K562 (cell line): ENCODE measurements around the gene CRKL. TPM values are rescaled to one million over a fixed set of nuclear protein-coding genes. Genes with fewer than 3 reads are reported as not detected.

Experiments
- CHD2 ChIP-seq: IDR thresholded peaks from 2 replicates; pipeline ENCODE4 v1.6.1; 2011; ENCODE audit warnings: low read depth, low read length
- DMBX1 ChIP-seq: fragments of 250-450 bp; sonication (Bioruptor Pico); IDR thresholded peaks from 2 replicates; pipeline ENCODE4 v1.8.0; 2022; ENCODE audit warnings: inconsistent platforms, mild to moderate bottlenecking, moderate library complexity, borderline replicate concordance
- EWSR1 ChIP-seq: fragments of 450-650 bp; IDR thresholded peaks from 2 replicates; pipeline ENCODE4 v1.6.1; 2018; ENCODE audit warnings: borderline replicate concordance, mild to moderate bottlenecking, low read depth, moderate library complexity; ENCODE audit not compliant: partially characterized antibody
- GTF2F1 ChIP-seq: IDR thresholded peaks from 2 replicates; pipeline ENCODE4 v1.6.1; 2011; ENCODE audit warnings: low read depth, low read length, improper control_type of control experiment
- HCFC1 ChIP-seq: IDR thresholded peaks from 2 replicates; pipeline ENCODE4 v1.6.1; 2012; ENCODE audit warnings: low read depth, low read length, improper control_type of control experiment
- HDAC6 ChIP-seq: IDR thresholded peaks from 2 replicates; pipeline ENCODE4 v1.6.1; 2012; ENCODE audit warnings: low read depth, mild to moderate bottlenecking, control low read depth, inconsistent platforms, low read length, moderate library complexity
- HNRNPLL ChIP-seq: fragments of 200-400 bp; formaldehyde crosslinking; IDR thresholded peaks from 2 replicates; pipeline ENCODE4 v1.6.1; 2017; ENCODE audit warnings: low read length, low read depth, mild to moderate bottlenecking; ENCODE audit not compliant: poor library complexity, severe bottlenecking
- MITF ChIP-seq: IDR thresholded peaks from 2 replicates; pipeline ENCODE4 v1.6.1; 2014; ENCODE audit warnings: antibody characterized with exemption
- MYC ChIP-seq, 2 experiments: fragments of 250-450 bp in 1 of 2; sonication (Bioruptor Pico) in 1 of 2; IDR thresholded peaks; 2 replicates each; pipeline versions ENCODE4 v1.5.1 to v1.6.1; 2012 to 2021; ENCODE audit warnings: low read depth in 2 of 2, borderline replicate concordance in 1 of 2, improper control_type of control experiment in 1 of 2, low read length in 1 of 2, mild to moderate bottlenecking in 1 of 2, moderate library complexity in 1 of 2
- NFYB ChIP-seq: IDR thresholded peaks from 2 replicates; pipeline ENCODE4 v1.6.1; 2011; ENCODE audit warnings: mild to moderate bottlenecking, moderate library complexity; ENCODE audit not compliant: insufficient read length; ENCODE audit errors: extremely low read depth
- NR4A1 ChIP-seq, 2 experiments: fragments of 250-450 bp in 1 of 2; fragments of 450-650 bp in 1 of 2; sonication (Bioruptor Pico) in 1 of 2; IDR thresholded peaks; 2 replicates each; pipeline versions ENCODE4 v1.4.0 to v1.6.1; 2016 to 2020; ENCODE audit warnings: mild to moderate bottlenecking in 2 of 2, missing compliant biosample characterization in 1 of 2, missing genetic modification characterization in 1 of 2, moderate library complexity in 1 of 2
- PHF20 ChIP-seq: fragments of 450-650 bp; IDR thresholded peaks from 2 replicates; pipeline ENCODE4 v1.6.1; 2018; ENCODE audit not compliant: partially characterized antibody
- RBM22 ChIP-seq: fragments of 200-400 bp; formaldehyde crosslinking; IDR thresholded peaks from 2 replicates; pipeline ENCODE4 v1.6.1; 2018; ENCODE audit warnings: low read length, low read depth; ENCODE audit not compliant: poor library complexity, severe bottlenecking
- RBM25 ChIP-seq: fragments of 200-400 bp; formaldehyde crosslinking; IDR thresholded peaks from 2 replicates; pipeline ENCODE4 v1.6.1; 2018; ENCODE audit warnings: low read length, low read depth, moderate library complexity; ENCODE audit not compliant: severe bottlenecking
- RHOXF2B ChIP-seq: fragments of 250-450 bp; sonication (Bioruptor Pico); conservative IDR thresholded peaks from 2 replicates; pipeline ENCODE4 v1.5.1; 2021
- SIX5 ChIP-seq, 2 experiments: IDR thresholded peaks; 2 replicates each; pipeline ENCODE4 v1.6.1; 2011; ENCODE audit warnings: low read length in 2 of 2, borderline replicate concordance in 1 of 2, low read depth in 1 of 2, mild to moderate bottlenecking in 1 of 2, moderate library complexity in 1 of 2; ENCODE audit not compliant: insufficient read depth in 1 of 2
- SMAD3 ChIP-seq: fragments of 450-650 bp; formaldehyde crosslinking; conservative IDR thresholded peaks from 2 replicates; pipeline ENCODE4 v1.4.0; 2020; ENCODE audit warnings: mild to moderate bottlenecking
- TEAD1 ChIP-seq, 2 experiments: fragments of 450-650 bp in 1 of 2; sonication (generic) in 1 of 2; formaldehyde crosslinking; IDR thresholded peaks; 2 replicates each; pipeline versions ENCODE4 v1.4.0 to v1.8.0; 2020 to 2022; ENCODE audit warnings: mild to moderate bottlenecking in 2 of 2, missing genetic modification reagents in 1 of 2
- U2AF2 ChIP-seq: fragments of 200-400 bp; formaldehyde crosslinking; optimal IDR thresholded peaks from 2 replicates; pipeline ENCODE3; 2017; ENCODE audit warnings: low read depth, mild to moderate bottlenecking, low read length
- XRCC3 ChIP-seq: fragments of 450-650 bp; IDR thresholded peaks from 2 replicates; pipeline ENCODE4 v1.6.1; 2017; ENCODE audit warnings: mild to moderate bottlenecking, moderate library complexity
- XRCC4 ChIP-seq: IDR thresholded peaks from one replicate; pipeline ENCODE4 v1.6.1; 2011; ENCODE audit not compliant: insufficient read depth, insufficient read length; ENCODE audit errors: extremely low read depth
- XRCC5 ChIP-seq: fragments of 200-400 bp; formaldehyde crosslinking; IDR thresholded peaks from 2 replicates; pipeline ENCODE4 v1.6.1; 2017; ENCODE audit warnings: low read depth, mild to moderate bottlenecking, low read length
- ZNF121 ChIP-seq: sonication (generic); formaldehyde crosslinking; conservative IDR thresholded peaks from 2 replicates; pipeline ENCODE4 v1.8.0; 2022; ENCODE audit warnings: missing genetic modification reagents
- ZNF384 ChIP-seq: IDR thresholded peaks from 2 replicates; pipeline ENCODE4 v1.6.1; 2012; ENCODE audit warnings: low read depth, low read length, improper control_type of control experiment
- ZNF766 ChIP-seq: fragments of 200-800 bp; sonication (Bioruptor generic); conservative IDR thresholded peaks from 2 replicates; pipeline ENCODE4 v1.6.1; 2016; ENCODE audit warnings: missing genetic modification characterization, missing compliant biosample characterization
- polyA plus RNA-seq, 8 experiments: library from polyadenylated mRNA; depleted of rRNA in 4 of 8; stranded (reverse) in 5 of 8; unstranded in 3 of 8; fragments of >200 nt; fragmentation: Nextera tagmentation in 2 of 8; fragmentation: Illumina TruSeq in 1 of 8; extraction: Ambion mirVana in 2 of 8; extraction: Trizol in 1 of 8; gene quantifications; 2 replicates each; pipeline versions ENCODE4 v1.2.1 to v1.2.3, GENCODE V29; 2011 to 2014; ENCODE audit warnings: inconsistent platforms in 1 of 8, missing spikeins in 1 of 8
- total RNA-seq, 7 experiments: library from RNA; depleted of rRNA in 6 of 7; stranded (reverse); fragments of >200 nt in 6 of 7; fragmentation: Illumina TruSeq in 2 of 7; extraction: Trizol in 2 of 7; gene quantifications; 2 replicates each; pipeline versions ENCODE4 v1.2.1 to v1.2.3, GENCODE V29; 2011 to 2021; ENCODE audit warnings: low replicate concordance in 1 of 7
- TF ChIP-seq, protein P1 (sequence below): fragments of 250-450 bp; sonication (Bioruptor Pico); IDR thresholded peaks from 2 replicates; pipeline ENCODE4 v1.4.0; 2020

Gene CRKL
- total and polyA plus RNA-seq, 9 of the 15 experiments (the other 6 are each of a cell fraction or from before 2014, with no cell fraction given) = 100 to 263 (median 124) TPM

GRCh38 chr22:20956258-20957101, 39.3 kb downstream of the CRKL start (continued):
- TF ChIP-seq RBM25 (no peak), EWSR1 (no peak), GTF2F1 (no peak), ZNF384 (no peak), HDAC6 (no peak), RBM22 (peak; percentile 19), DMBX1 (CRISPR knock-in tag) (no peak), HCFC1 (no peak), ZNF766 (CRISPR knock-in tag) (no peak), XRCC4 (no peak), U2AF2 (no peak), XRCC5 (0 out of 2 replicates have a peak, but pooled peaks have one; percentile 9), PHF20 (no peak), XRCC3 (no peak), RHOXF2B (CRISPR knock-in tag) (no peak), ZNF121 (CRISPR knock-in tag) (no peak), NR4A1 (CRISPR knock-in tag; IDR thresholded peaks at IDR 0.05) (no peak), NR4A1 (tag; IDR thresholded peaks at IDR 0.05) (no peak), MYC (IDR thresholded peaks at IDR 0.05; ENCODE audit: low read depth, low read length) (no peak), MYC (CRISPR knock-in tag; IDR thresholded peaks at IDR 0.05; ENCODE audit: borderline replicate concordance, low read depth) (0 out of 2 replicates have a peak, but pooled peaks have one; percentile 40), CHD2 (no peak), MITF (no peak), NFYB (no peak), SMAD3 (CRISPR knock-in tag) (no peak), TEAD1 (CRISPR knock-in tag; IDR thresholded peaks at IDR 0.05) (peak in 1 of 2 experiments; percentile 70; a peak in 1 of 4 replicates), HNRNPLL (no peak), SIX5 (IDR thresholded peaks at IDR 0.05; ENCODE audit: borderline replicate concordance in 1 of 2, insufficient read depth in 1 of 2, low read depth in 1 of 2, low read length in 2 of 2) (no peak)
- TF ChIP-seq, protein P1, sequence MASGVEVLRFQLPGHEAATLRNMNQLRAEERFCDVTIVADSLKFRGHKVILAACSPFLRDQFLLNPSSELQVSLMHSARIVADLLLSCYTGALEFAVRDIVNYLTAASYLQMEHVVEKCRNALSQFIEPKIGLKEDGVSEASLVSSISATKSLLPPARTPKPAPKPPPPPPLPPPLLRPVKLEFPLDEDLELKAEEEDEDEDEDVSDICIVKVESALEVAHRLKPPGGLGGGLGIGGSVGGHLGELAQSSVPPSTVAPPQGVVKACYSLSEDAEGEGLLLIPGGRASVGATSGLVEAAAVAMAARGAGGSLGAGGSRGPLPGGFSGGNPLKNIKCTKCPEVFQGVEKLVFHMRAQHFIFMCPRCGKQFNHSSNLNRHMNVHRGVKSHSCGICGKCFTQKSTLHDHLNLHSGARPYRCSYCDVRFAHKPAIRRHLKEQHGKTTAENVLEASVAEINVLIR (CRISPR knock-in tag) = no peak
